NCI-H187 (cell line): ENCODE data around the gene RNF223.
"Not testable (repeated sequence)": the region's sequence is repeated elsewhere in the genome, so short reads cannot be mapped to it uniquely, and the experiment has no call there.

Source experiments
- DNase-seq, 2 experiments: peaks; one replicate each; lab custom pipeline; 2025; lab: John Stamatoyannopoulos, UW

Gene RNF223

DNA sequence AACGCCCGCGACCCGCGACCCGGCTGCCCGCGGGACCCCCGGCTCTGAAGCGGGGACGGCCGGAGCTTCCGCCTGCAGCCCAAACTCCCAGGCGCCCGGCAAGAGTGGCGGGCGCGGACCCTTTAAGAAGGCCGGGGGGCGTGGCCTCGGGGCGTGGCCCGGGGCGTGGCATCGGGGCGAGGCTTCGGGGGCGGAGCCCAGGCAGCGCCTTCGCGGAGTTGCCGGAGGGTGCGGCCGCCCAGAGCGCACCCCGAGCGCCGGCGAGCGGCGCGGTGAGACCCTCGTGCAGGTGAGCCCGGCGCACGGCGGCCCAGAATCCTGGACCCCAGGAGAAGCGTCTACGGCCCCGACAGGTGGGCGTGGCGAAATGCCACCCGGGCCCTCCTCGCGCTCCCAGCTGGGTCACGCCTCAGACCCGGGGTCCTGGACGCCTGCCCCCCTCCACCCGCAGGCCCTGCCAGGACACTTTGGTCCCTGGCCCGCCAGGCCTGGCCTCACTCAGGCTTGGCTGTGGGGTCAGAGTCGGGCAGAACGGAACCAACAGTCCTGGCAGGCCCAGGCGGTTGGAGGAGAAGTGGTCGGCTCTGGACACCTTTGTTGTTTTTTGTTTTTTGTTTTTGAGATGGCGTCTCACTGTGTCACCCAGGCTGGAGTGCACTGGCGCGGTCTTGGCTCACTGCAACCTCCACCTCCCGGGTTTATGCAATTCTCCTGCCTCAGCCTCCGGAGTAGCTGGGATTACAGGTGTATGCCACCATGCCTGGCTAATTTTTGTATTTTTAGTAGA, 14.4 kb downstream of the RNF223 start:
- DNase-seq = peak; percentile 35 to 83

DNA sequence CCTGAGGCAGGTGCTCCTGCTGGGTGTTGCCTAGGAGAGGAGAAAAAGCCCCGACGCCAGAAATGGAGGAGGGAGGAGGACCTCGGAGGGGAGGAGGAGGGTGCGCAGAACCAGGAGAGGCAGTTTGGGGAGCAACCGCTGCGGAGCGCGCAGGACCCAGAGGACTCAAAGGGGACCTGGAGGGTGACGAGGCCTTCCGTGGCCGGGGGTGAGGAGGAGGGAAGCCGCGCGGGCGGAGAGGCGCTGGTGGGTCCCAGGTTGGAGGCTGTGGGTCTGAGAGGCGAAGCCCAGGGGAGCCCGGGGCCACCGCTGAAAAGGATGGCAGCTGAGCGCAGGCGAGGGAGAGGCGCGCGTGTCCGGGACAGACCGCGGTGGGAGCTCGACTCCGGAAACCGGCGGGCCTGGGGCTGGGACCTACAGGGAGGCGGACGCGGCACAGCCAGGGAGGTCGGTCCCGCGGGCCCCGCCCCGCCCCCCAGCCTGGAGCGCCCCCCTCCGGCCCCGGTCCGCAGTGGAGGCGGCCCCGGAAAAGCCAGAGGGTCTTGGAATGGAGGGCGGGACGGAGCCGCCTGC, 15.1 kb downstream of the RNF223 start:
- no peak for DNase-seq

GRCh38 chr1:1058088-1058905, 15.8 kb downstream of the RNF223 start:
- no peak for DNase-seq

DNA sequence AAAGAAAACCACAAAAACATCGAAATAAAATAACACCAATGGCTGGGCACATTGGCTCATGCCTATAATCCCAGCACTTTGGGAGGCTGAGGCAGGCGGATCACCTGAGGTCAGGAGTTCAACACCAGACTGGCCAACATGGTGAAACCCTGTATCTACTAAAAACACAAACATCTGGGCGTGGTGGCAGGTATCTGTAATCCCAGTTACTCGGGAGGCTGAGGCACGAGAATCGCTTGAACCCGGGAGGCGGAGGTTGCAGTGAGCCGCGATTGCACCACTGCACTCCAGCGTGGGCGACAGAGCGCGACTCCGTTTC, 16.4 kb downstream of the RNF223 start:
- DNase-seq = not testable (repeated sequence)

DNA sequence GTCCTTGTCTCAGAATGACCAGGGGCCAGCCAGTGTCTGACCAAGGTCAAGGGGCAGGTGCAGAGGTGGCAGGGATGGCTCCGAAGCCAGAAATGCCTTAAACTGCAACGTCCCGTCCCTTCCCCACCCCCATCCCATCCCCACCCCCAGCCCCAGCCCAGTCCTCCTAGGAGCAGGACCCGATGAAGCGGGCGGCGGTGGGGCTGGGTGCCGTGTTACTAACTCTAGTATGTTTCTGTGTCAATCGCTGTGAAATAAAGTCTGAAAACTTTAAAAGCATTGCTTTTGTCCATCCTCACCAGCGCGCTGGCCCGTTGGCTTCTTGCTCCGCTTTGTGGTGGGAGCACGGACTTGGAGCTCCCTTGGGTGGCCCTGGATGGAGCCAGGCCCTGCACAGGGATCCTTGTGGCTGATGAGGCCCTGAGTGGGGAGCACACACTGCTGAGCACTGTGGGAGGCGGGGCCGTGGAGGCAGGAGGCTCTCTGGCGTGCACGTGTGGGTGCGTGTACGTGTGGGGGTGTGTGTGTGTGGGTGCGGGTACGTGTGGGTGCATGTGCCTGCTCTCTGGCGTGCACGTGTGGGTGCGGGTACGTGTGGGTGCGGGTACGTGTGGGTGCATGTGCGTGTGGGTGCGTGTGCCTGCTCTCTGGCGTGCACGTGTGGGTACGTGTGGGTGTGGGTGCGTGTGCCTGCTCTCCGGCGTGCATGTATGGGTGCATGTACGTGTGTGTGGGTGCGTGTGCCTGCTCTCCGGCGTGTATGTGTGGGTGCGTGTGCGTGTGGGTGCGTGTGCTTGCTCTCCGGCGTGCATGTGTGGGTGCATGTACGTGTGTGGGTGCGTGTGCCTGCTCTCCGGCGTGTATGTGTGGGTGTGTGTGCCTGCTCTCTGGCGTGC, 18.0 kb downstream of the RNF223 start:
- no peak for DNase-seq

DNA sequence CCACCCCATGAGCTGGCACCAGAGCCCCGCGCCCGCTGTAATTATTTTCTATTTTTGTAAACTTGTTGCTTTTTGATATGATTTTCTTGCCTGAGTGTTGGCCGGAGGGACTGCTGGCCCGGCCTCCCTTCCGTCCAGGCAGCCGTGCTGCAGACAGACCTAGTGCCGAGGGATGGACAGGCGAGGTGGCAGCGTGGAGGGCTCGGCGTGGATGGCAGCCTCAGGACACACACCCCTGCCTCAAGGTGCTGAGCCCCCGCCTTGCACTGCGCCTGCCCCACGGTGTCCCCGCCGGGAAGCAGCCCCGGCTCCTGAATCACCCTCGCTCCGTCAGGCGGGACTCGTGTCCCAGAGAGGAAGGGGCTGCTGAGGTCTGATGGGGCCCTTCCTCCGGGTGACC, 19.1 kb downstream of the RNF223 start:
- DNase-seq = no peak

- DNase-seq = no peak
These were observed 19.9 kb downstream of the RNF223 start for GRCh38 chr1:1054099-1054700.

- DNase-seq = no peak
These were observed 20.4 kb downstream of the RNF223 start for GRCh38 chr1:1053682-1054081.

DNA sequence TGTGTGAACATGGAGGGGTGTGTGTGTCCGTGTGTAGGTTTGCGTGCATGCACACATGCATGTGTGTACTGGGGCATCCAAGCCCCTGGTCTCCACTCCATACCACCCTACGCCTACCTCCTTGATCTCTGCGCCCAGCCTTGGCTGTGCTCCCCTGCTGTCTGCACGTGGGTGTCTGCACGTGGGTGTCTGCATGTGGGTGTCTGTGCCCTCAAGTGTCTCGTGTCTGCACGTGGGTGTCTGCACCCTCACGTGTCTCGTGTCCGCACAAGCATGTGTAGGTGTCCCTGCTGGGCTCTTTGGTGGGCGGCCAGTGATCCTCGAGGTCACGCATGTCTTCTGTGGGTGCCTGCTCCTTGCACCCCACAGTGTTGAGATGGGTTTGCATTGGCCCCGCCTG, 21.1 kb downstream of the RNF223 start:
- DNase-seq = no peak

DNA sequence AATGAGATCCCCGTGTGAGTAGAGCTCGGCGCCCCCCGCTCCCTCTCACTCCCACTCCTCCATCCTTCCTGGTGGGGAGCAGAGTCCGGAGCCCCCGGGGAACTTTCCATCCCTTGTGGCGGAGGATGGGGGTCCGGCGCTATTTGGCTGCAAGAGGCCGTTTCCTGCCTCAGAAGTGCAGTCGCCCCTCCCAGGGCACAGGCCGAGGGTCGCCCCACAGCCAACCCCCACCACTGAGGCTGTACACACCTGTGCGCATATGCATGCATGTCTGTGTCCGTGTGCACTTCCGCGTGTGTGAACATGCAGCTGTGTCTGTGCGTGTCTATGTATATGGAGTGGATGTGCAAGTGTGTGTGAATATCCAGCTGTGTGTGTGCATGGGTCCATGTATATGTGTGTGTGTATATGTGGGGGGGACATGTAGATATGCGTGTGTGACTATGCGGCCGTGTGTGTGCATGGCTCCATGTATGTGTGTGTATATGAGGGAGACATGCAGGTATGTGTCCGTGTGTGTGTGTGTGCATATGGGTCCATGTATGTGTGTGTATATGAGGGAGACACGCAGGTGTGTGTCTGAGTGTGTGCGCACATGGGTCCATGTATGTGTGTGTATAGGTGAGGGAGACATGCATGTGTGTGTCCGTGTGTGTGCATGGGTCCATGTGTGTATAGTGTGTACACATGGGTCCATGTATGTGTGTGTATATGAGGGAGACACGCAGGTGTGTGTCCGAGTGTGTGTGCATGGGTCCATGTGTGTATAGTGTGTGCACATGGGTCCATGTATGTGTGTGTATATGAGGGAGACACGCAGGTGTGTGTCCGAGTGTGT, 21.9 kb downstream of the RNF223 start:
- DNase-seq = no peak

DNA sequence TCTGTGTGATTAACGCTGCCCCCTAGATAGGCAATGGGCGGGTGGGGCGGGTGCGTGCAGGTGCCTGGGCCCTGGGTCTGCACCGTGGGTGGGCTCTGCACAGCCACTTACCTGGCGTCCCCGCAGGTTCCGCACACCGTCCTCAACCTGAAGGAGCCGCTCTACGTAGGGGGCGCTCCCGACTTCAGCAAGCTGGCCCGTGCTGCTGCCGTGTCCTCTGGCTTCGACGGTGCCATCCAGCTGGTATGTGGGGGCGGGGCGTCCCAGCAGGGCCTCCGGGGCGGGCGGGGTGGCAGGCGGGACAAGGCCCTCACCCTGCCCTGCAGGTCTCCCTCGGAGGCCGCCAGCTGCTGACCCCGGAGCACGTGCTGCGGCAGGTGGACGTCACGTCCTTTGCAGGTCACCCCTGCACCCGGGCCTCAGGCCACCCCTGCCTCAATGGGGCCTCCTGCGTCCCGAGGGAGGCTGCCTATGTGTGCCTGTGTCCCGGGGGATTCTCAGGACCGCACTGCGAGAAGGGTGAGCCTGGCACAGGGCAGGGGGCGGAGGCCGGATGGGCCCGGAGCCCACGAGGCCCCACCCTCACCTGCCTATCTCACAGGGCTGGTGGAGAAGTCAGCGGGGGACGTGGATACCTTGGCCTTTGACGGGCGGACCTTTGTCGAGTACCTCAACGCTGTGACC, 22.8 kb downstream of the RNF223 start:
- DNase-seq = no peak

DNA sequence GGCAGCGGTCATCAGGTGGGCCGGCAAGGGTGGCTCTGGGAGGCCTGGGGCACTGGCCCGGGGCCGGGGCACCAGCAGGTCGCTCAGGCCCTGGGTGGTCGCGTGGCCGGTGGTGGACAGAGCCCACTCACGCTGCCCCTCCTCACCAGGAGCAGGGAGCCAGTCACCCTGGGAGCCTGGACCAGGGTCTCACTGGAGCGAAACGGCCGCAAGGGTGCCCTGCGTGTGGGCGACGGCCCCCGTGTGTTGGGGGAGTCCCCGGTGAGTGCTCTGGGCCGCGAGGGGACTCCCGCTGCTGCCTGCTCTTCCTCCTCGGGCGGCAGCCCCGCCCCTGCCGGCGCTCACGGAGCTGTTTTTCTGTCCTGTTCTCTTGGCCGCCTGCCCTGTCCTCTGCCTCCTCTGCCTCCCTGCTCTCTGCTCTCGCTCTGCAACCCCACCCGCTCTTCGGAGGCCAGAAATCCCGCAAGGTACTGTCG, 23.5 kb downstream of the RNF223 start:
- DNase-seq = no peak

GRCh38 chr1:1049318-1050165, 24.6 kb downstream of the RNF223 start:
- DNase-seq = no peak

DNA sequence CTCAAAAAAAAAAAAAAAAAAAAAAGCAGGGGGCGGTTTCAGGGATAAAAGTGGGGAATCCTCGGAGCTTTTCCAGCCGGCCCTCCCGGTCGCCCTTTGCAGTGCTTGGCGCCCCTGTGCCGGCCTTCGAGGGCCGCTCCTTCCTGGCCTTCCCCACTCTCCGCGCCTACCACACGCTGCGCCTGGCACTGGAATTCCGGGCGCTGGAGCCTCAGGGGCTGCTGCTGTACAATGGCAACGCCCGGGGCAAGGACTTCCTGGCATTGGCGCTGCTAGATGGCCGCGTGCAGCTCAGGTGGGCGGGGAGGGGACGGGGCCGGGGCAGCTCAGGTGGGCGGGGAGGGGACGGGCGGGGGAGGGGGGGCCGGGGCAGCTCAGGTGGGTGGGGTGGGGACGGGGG, 25.3 kb downstream of the RNF223 start:
- DNase-seq = no peak

GRCh38 chr1:1047963-1048362, 26.1 kb downstream of the RNF223 start:
- DNase-seq = no peak

DNA sequence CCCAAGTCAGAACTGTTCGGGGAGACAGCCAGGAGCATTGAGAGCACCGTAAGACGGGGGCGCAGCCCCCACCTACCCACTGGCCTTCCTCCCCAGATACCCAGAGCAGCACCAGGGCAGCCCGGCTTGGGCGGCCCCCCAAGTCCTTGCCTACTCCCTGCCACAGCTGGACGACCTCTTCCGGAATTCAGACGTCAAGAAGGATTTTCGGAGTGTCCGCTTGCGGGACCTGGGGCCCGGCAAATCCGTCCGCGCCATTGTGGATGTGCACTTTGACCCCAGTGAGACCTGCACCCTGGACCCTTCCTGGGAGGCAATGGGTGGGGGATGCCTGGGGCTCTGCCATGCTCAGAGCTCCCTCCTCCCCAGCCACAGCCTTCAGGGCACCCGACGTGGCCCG, 26.7 kb downstream of the RNF223 start:
- DNase-seq = no peak

DNA sequence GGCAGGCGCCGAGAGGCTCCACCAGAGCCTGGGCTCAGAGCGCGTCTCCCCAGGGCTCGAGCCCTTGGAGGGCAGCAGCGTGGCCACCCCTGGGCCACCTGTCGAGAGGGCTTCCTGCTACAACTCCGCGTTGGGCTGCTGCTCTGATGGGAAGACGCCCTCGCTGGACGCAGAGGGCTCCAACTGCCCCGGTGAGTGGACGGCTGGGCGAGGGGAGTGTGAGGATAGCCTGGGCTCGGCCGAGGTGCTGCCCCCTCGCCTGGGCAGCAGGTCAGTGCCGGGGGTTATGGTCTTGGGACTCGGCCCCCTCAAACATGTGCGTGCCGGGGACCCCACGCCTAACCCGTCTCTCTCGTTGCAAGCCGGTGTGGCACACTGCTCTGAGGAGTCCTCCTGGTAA, 27.3 kb downstream of the RNF223 start:
- no peak for DNase-seq

DNA sequence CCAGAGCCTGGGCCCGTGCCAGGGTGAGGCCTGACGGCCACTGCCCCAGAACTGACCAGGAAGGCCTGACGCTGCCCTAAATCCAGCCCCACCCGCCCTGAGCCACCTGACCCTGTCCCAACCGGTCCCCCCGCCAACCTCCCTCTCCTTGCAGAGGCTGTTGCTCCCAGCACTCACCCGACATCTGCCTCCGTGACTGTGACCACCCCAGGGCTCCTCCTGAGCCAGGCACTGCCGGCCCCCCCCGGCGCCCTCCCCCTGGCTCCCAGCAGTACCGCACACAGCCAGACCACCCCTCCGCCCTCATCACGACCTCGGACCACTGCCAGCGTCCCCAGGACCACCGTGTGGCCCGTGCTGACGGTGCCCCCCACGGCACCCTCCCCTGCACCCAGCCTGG, 27.9 kb downstream of the RNF223 start:
- no peak for DNase-seq

DNA sequence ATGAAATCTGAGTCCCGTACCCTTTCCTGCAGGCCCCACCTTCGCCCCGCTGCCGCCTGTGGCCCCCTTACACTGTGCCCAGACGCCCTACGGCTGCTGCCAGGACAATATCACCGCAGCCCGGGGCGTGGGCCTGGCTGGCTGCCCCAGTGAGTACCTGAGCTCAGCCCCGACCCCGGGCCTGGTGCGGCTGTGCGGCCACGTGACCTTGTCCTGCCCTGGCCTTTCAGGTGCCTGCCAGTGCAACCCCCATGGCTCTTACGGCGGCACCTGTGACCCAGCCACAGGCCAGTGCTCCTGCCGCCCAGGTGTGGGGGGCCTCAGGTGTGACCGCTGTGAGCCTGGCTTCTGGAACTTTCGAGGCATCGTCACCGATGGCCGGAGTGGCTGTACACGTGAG, 29.0 kb downstream of the RNF223 start:
- no peak for DNase-seq
